WTC11 (cell line): ENCODE measurements around the gene PNMA3. TPM values are rescaled to one million over a fixed set of nuclear protein-coding genes. Genes with fewer than 3 reads are reported as not detected.
A peak's percentile ranks its signal among the peaks of the same experiment; 100 is the strongest.
"Not testable (repeated sequence)": the region's sequence is repeated elsewhere in the genome, so short reads cannot be mapped to it uniquely, and the experiment has no call there.

ENCODE experiments used
- ATAC-seq: fragments of 200-7000 bp; cut with Tn5 transposase; 2 replicates; pipeline ENCODE4 v1.10.0; 2021; ENCODE audit warnings: mild to moderate bottlenecking, moderate library complexity
- CTCF ChIA-PET: fragments of 300-600 bp; sonication (Branson Sonifier 250); formaldehyde crosslinking; loops from one replicate; lab custom pipeline; 2021; ENCODE audit warnings: antibody characterized with exemption; lab: Charles Lee
- POLR2A ChIA-PET: fragments of 350-600 bp; sonication (Branson Sonifier 250); formaldehyde crosslinking; loops from one replicate; lab custom pipeline; 2021; ENCODE audit warnings: antibody characterized with exemption; lab: Charles Lee
- DNase-seq: peaks from one replicate; pipeline ENCODE4 v3.0.0; 2021; ENCODE audit warnings: low spot score
- H3K27ac Mint-ChIP-seq: 2 replicates; pipeline ENCODE4 v1.8.0; 2021; ENCODE audit warnings: mixed read lengths
- H3K27me3 Mint-ChIP-seq: 2 replicates; pipeline ENCODE4 v1.8.0; 2021; ENCODE audit warnings: low read depth, mild to moderate bottlenecking, moderate library complexity, mixed read lengths
- H3K36me3 Mint-ChIP-seq: 2 replicates; pipeline ENCODE4 v1.8.0; 2021; ENCODE audit warnings: mixed read lengths
- H3K4me1 Mint-ChIP-seq: 2 replicates; pipeline ENCODE4 v1.8.0; 2022; ENCODE audit warnings: mixed read lengths
- H3K4me3 Mint-ChIP-seq: 2 replicates; pipeline ENCODE4 v1.8.0; 2021; ENCODE audit warnings: mild to moderate bottlenecking, moderate library complexity, mixed read lengths
- H3K9me3 Mint-ChIP-seq: 2 replicates; pipeline ENCODE4 v1.8.0; 2021; ENCODE audit warnings: mixed read lengths
- ATF1 ChIP-seq: sonication (generic); formaldehyde crosslinking; IDR thresholded peaks from 2 replicates; pipeline ENCODE4 v1.8.1; 2023; ENCODE audit warnings: mild to moderate bottlenecking, moderate library complexity, missing genetic modification reagents
- CBFB ChIP-seq: sonication (generic); formaldehyde crosslinking; IDR thresholded peaks from 2 replicates; pipeline ENCODE4 v1.8.1; 2022; ENCODE audit warnings: mild to moderate bottlenecking, low read depth, missing genetic modification reagents
- FOXJ3 ChIP-seq: sonication (generic); formaldehyde crosslinking; IDR thresholded peaks from 2 replicates; pipeline ENCODE4 v1.9.0; 2021; ENCODE audit warnings: missing genetic modification reagents, mild to moderate bottlenecking, borderline replicate concordance
- GABPB1 ChIP-seq: sonication (generic); formaldehyde crosslinking; IDR thresholded peaks from 2 replicates; pipeline ENCODE4 v1.8.1; 2023; ENCODE audit warnings: mild to moderate bottlenecking, missing genetic modification reagents
- HMGA2 ChIP-seq: fragments of 250-450 bp; sonication (Bioruptor Pico); IDR thresholded peaks from 2 replicates; pipeline ENCODE4 v1.4.0; 2021; ENCODE audit warnings: mild to moderate bottlenecking, moderate library complexity
- JAZF1 ChIP-seq: fragments of 250-450 bp; sonication (Bioruptor Pico); IDR thresholded peaks from 2 replicates; pipeline ENCODE4 v1.9.0; 2021; ENCODE audit warnings: moderate library complexity, mild to moderate bottlenecking, inconsistent platforms
- MXD4 ChIP-seq: fragments of 250-450 bp; sonication (Bioruptor Pico); IDR thresholded peaks from 2 replicates; pipeline ENCODE4 v1.8.0; 2021; ENCODE audit warnings: mild to moderate bottlenecking, moderate library complexity, borderline replicate concordance
- NR1H2 ChIP-seq: sonication (generic); formaldehyde crosslinking; IDR thresholded peaks from 2 replicates; pipeline ENCODE4 v1.9.0; 2021; ENCODE audit warnings: mild to moderate bottlenecking, moderate library complexity, missing genetic modification reagents
- SP1 ChIP-seq: sonication (generic); formaldehyde crosslinking; conservative IDR thresholded peaks from 2 replicates; pipeline ENCODE4 v1.8.1; 2022; ENCODE audit warnings: missing genetic modification reagents
- TCF7 ChIP-seq: sonication (generic); formaldehyde crosslinking; IDR thresholded peaks from 2 replicates; pipeline ENCODE4 v1.8.0; 2022; ENCODE audit warnings: mild to moderate bottlenecking, low read depth, missing genetic modification reagents, moderate library complexity
- TEAD4 ChIP-seq: sonication (generic); formaldehyde crosslinking; IDR thresholded peaks from 2 replicates; pipeline ENCODE4 v1.8.0; 2022; ENCODE audit warnings: mild to moderate bottlenecking, missing genetic modification reagents
- ZNF138 ChIP-seq: sonication (generic); formaldehyde crosslinking; conservative IDR thresholded peaks from 2 replicates; pipeline ENCODE4 v1.8.1; 2022; ENCODE audit warnings: mild to moderate bottlenecking, moderate library complexity, missing genetic modification reagents
- ZNF219 ChIP-seq: sonication (generic); formaldehyde crosslinking; IDR thresholded peaks from 2 replicates; pipeline ENCODE4 v1.8.0; 2023; ENCODE audit warnings: missing genetic modification reagents, mild to moderate bottlenecking, borderline replicate concordance
- ZNF232 ChIP-seq: sonication (generic); formaldehyde crosslinking; IDR thresholded peaks from 2 replicates; pipeline ENCODE4 v1.8.0; 2022; ENCODE audit warnings: mild to moderate bottlenecking, missing genetic modification reagents
- ZNF263 ChIP-seq: sonication (generic); formaldehyde crosslinking; IDR thresholded peaks from 2 replicates; pipeline ENCODE4 v1.8.1; 2022; ENCODE audit warnings: low read depth, mild to moderate bottlenecking, moderate library complexity, missing genetic modification reagents
- ZNF396 ChIP-seq: fragments of 250-450 bp; sonication (Bioruptor Pico); IDR thresholded peaks from 2 replicates; pipeline ENCODE4 v1.8.0; 2021; ENCODE audit warnings: mild to moderate bottlenecking, moderate library complexity, borderline replicate concordance
- ZNF416 ChIP-seq: fragments of 250-450 bp; sonication (Bioruptor Pico); IDR thresholded peaks from 2 replicates; pipeline ENCODE4 v1.9.0; 2021; ENCODE audit warnings: mild to moderate bottlenecking, inconsistent platforms
- ZNF423 ChIP-seq: fragments of 250-450 bp; sonication (Bioruptor Pico); IDR thresholded peaks from 2 replicates; pipeline ENCODE4 v2.1.2; 2022; ENCODE audit warnings: mild to moderate bottlenecking, moderate library complexity
- total RNA-seq: library from RNA; stranded (reverse); gene quantifications from 3 replicates; pipeline ENCODE4 v1.2.3, GENCODE V29; 2021
- TF ChIP-seq, protein P1 (sequence below): sonication (generic); formaldehyde crosslinking; IDR thresholded peaks from 2 replicates; pipeline ENCODE4 v1.8.1; 2022; ENCODE audit warnings: low read depth, mild to moderate bottlenecking, moderate library complexity, missing genetic modification reagents, borderline replicate concordance
- TF ChIP-seq, protein P2 (sequence below): sonication (generic); formaldehyde crosslinking; IDR thresholded peaks from 2 replicates; pipeline ENCODE4 v1.8.1; 2022; ENCODE audit warnings: mild to moderate bottlenecking, missing genetic modification reagents, moderate library complexity, borderline replicate concordance
- TF ChIP-seq, protein P3 (sequence below): fragments of 250-450 bp; sonication (Bioruptor Pico); conservative IDR thresholded peaks from 2 replicates; pipeline ENCODE4 v1.9.0; 2021; ENCODE audit warnings: mild to moderate bottlenecking

The PNMA3 gene
- total RNA-seq, 1 experiment from 2014 or later: 3.7 TPM

GRCh38 chrX:153075366-153075765 lies 19.1 kb downstream of the PNMA3 start:
- H3K4me1 Mint-ChIP-seq: no peaks in the 10 kb centered on the region
- no peaks in the 10 kb centered on the region for H3K36me3 Mint-ChIP-seq
- DNase-seq (no peak), ATAC-seq (no peak)
- ChIA-PET POLR2A (no interaction called here), CTCF (no interaction called here)
- H3K27ac Mint-ChIP-seq: no peak overlapping the region
- no peaks in the 10 kb centered on the region for H3K9me3 Mint-ChIP-seq
- no peaks in the 10 kb centered on the region for H3K27me3 Mint-ChIP-seq
- TF ChIP-seq ZNF263 (CRISPR knock-in tag) (no peak), ZNF416 (no peak), ZNF219 (CRISPR knock-in tag) (no peak), NR1H2 (no peak), SP1 (no peak), HMGA2 (no peak), ZNF423 (CRISPR knock-in tag) (no peak), TEAD4 (CRISPR knock-in tag) (no peak), TCF7 (no peak), FOXJ3 (CRISPR knock-in tag) (no peak), ZNF396 (CRISPR knock-in tag) (no peak), ZNF138 (CRISPR knock-in tag) (no peak), JAZF1 (CRISPR knock-in tag) (no peak), MXD4 (no peak), ZNF232 (no peak), ATF1 (CRISPR knock-in tag) (no peak)
- TF ChIP-seq, protein P1, sequence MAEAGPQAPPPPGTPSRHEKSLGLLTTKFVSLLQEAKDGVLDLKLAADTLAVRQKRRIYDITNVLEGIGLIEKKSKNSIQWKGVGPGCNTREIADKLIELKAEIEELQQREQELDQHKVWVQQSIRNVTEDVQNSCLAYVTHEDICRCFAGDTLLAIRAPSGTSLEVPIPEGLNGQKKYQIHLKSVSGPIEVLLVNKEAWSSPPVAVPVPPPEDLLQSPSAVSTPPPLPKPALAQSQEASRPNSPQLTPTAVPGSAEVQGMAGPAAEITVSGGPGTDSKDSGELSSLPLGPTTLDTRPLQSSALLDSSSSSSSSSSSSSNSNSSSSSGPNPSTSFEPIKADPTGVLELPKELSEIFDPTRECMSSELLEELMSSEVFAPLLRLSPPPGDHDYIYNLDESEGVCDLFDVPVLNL (CRISPR knock-in tag): no peak
- TF ChIP-seq, protein P2, sequence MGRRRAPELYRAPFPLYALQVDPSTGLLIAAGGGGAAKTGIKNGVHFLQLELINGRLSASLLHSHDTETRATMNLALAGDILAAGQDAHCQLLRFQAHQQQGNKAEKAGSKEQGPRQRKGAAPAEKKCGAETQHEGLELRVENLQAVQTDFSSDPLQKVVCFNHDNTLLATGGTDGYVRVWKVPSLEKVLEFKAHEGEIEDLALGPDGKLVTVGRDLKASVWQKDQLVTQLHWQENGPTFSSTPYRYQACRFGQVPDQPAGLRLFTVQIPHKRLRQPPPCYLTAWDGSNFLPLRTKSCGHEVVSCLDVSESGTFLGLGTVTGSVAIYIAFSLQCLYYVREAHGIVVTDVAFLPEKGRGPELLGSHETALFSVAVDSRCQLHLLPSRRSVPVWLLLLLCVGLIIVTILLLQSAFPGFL (CRISPR knock-in tag): no peak
- H3K4me3 Mint-ChIP-seq: no peak overlapping the region

DNA sequence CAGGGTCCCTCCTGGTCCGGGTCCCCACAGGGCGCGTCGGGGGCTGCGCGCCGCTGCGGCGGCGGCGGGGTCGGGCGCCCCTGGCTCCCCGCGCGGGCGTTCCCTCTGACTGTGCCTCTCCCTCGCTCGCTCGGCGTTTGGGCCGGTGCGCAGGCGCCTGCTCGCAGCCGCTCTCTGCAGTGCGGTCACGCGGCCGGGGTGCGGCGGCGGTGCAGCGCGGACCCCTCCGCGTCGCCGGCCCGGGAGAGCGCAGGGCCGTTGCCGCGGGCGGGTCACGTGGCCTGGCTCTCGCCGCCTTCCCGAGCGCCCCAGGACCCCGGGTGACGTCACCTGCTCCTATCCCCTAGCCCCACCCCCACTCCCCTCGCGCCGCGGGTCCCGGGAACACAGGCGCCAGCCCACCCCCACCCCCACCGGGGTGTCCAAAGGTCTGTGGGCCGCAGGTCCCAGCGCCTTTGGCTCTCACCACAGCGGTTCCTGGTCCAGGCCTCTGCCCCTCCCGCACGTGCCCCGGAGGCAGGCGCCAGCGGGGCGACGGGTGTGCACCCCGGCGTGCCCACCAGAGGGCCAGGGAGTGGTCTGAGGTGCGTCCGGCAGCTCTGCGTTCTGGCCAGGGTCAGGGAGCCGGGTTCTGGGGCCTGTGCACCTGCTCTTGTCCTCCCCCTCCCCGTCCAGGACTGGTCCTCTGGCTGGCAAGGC lies 21.3 kb downstream of the PNMA3 start:
- H3K36me3 Mint-ChIP-seq, H3K9me3 Mint-ChIP-seq, DNase-seq, H3K27ac Mint-ChIP-seq, H3K4me1 Mint-ChIP-seq, POLR2A ChIA-PET, H3K27me3 Mint-ChIP-seq, CTCF ChIA-PET, H3K4me3 Mint-ChIP-seq: not testable (repeated sequence)
- peak; percentile 71 for ATAC-seq

DNA sequence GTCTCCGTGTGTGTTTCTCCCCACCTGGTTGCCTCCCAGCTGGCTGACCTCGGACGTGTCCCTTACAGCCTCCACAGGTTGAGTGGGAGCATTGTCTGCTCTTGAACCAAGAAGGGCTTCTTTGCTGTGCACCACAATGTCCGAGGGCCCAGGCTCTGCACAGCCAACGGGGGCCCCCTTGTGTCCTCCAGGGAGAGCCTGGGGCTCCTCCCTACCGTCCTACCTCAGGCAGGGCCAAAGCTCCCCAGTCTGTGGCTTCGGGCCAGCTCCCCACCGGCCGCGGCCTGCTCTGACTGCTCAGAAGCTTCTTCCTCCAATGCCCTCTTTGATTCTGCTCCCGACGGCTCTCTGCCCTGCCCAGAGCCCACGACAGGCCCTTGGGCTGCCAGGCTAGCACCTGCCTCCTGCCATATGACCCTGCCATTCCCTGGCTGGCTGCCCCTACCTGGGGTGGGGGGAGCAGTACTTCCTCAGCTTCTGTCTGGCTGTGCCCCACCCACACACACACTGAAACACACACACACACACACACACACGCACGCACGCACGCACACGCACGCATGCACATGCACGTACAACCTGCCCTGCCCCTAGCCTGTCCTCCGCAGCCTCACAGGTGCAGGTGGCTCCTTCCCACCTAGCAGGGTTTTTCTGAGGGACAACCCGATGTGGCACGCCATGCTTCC lies 27.1 kb downstream of the PNMA3 start:
- H3K4me1 Mint-ChIP-seq, ATAC-seq, H3K36me3 Mint-ChIP-seq, H3K4me3 Mint-ChIP-seq, DNase-seq, H3K9me3 Mint-ChIP-seq, POLR2A ChIA-PET, CTCF ChIA-PET, H3K27me3 Mint-ChIP-seq, H3K27ac Mint-ChIP-seq: not testable (repeated sequence)

- CTCF ChIA-PET: no interaction called here
- H3K9me3 Mint-ChIP-seq: peaks cover 28% of the 10 kb centered on the region
Measured at GRCh38 chrX:153102418-153102817, 46.1 kb downstream of the PNMA3 start.

GRCh38 chrX:153104959-153105358 lies 48.7 kb downstream of the PNMA3 start:
- H3K4me1 Mint-ChIP-seq, DNase-seq, H3K4me3 Mint-ChIP-seq, H3K27me3 Mint-ChIP-seq, CTCF ChIA-PET, ATAC-seq, POLR2A ChIA-PET, H3K27ac Mint-ChIP-seq, H3K36me3 Mint-ChIP-seq: not testable (repeated sequence)
- H3K9me3 Mint-ChIP-seq: peaks cover 28% of the 10 kb centered on the region

More at GRCh38 chrX:153102418-153102817, 46.1 kb downstream of the PNMA3 start:
- no peaks in the 10 kb centered on the region for H3K36me3 Mint-ChIP-seq
- DNase-seq: no peak
- peaks cover 3% of the 10 kb centered on the region for H3K27me3 Mint-ChIP-seq
- no peak overlapping the region for H3K27ac Mint-ChIP-seq
- TF ChIP-seq GABPB1 (CRISPR knock-in tag): peak; percentile 58
- TF ChIP-seq, protein P3, sequence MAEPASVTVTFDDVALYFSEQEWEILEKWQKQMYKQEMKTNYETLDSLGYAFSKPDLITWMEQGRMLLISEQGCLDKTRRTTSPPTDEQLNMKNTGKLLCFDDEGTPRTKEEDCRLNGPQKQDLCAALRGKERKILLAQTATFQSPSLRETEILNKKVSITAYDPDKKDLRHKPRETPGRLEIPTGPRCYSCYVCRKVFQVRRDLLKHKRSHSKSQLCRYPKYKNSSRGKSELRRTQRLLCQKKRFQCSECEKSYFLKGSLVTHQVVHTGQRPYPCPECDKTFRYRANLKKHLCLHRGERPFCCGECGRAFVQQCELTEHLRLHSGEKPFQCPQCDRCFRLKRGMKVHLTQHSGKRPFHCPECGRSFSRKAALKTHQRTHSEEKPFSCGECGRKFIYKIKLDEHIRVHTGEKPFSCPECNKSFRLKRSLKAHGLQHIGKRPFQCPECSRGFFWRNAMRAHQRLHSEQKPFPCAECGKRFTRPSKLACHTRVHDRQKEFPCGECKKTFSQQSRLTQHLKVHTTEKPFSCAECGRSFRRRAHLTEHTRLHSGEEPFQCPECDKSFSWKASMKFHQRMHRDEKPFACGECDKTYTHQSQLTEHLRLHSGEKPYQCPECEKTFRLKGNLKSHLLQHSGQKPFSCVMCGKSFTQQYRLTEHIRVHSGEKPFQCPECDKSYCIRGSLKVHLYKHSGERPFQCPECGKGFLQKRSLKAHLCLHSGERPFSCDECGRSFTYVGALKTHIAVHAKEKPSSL (CRISPR knock-in tag): no peak
- TF ChIP-seq CBFB (CRISPR knock-in tag): no peak
- TF ChIP-seq, all 79 proteins: peak for 1
- POLR2A ChIA-PET: no interaction called here
- no peak overlapping the region for H3K4me3 Mint-ChIP-seq
- ATAC-seq: no peak
- no peaks in the 10 kb centered on the region for H3K4me1 Mint-ChIP-seq
